K562 (cell line): ENCODE measurements around the gene OR2G2. TPM values are rescaled to one million over a fixed set of nuclear protein-coding genes. Genes with fewer than 3 reads are reported as not detected.

ENCODE experiments used
- ATAC-seq: fragments of 200-7000 bp; cut with Tn5 transposase; 3 replicates; pipeline ENCODE4 v1.9.1; 2020; ENCODE audit warnings: moderate library complexity
- BruUV-seq: library from RNA; stranded (reverse); fragments of 400-500 nt; replicated peaks from 2 replicates; lab custom pipeline; 2021; lab: Mats Ljungman, UMichigan
- CTCF ChIA-PET: fragments of 300-600 bp; formaldehyde crosslinking; extraction: SDS; loops from one replicate; lab custom pipeline; 2021; ENCODE audit warnings: low intra/inter-chr PET ratio; lab: Yijun Ruan, JAX
- POLR2A ChIA-PET: fragments of 300-600, 350-650 bp; sonication (Branson Sonifier 250); formaldehyde crosslinking; extraction: SDS; loops from one replicate; lab custom pipeline; 2021; ENCODE audit warnings: antibody characterized with exemption, inconsistent platforms; lab: Yijun Ruan, JAX
- DNase-seq, 4 experiments: peaks; one replicate each; pipeline versions ENCODE4 v3.0.0 to v3.0.0-alpha.2; 2011 to 2018; ENCODE audit warnings: low spot score in 3 of 4, mixed read lengths in 3 of 4; ENCODE audit errors: extremely low read depth in 1 of 4
- FAIRE-seq: peaks from 2 replicates; lab custom pipeline; 2011; peaks lifted over from hg19 to GRCh38; lab: Jason Lieb, UNC
- H2AFZ ChIP-seq: 2 replicates; pipeline ENCODE4 v1.6.0; 2011; ENCODE audit warnings: low read depth, low read length, control low read depth, inconsistent platforms
- H3K27ac ChIP-seq: fragments of 200-600 bp; 3 replicates; pipeline ENCODE4 v1.8.0; 2011; ENCODE audit warnings: low read depth, mild to moderate bottlenecking, control low read depth, inconsistent platforms, low read length, moderate library complexity, mixed read lengths; ENCODE audit errors: extremely low read depth
- H3K27me3 ChIP-seq, 2 experiments: fragments of 300-600 bp in 1 of 2; 2 replicates in 1 of 2; 3 replicates in 1 of 2; pipeline versions ENCODE4 v1.6.0 to v1.8.0; 2011; ENCODE audit warnings: inconsistent platforms in 2 of 2, low read length in 2 of 2, mild to moderate bottlenecking in 1 of 2, mixed read lengths in 1 of 2, moderate library complexity in 1 of 2; ENCODE audit not compliant: control insufficient read depth in 2 of 2, insufficient read depth in 2 of 2
- H3K36me3 ChIP-seq: fragments of 300-600 bp; 3 replicates; pipeline ENCODE4 v1.8.0; 2011; ENCODE audit warnings: mild to moderate bottlenecking, low read length, inconsistent platforms; ENCODE audit not compliant: control insufficient read depth, insufficient read depth
- H3K4me1 ChIP-seq, 2 experiments: fragments of 200-600 bp in 1 of 2; replicated peaks in 1 of 2; 2 replicates in 1 of 2; 3 replicates in 1 of 2; pipeline versions ENCODE4 v1.5.1 to v1.8.0; 2011; ENCODE audit warnings: inconsistent platforms in 2 of 2, low read length in 2 of 2, mild to moderate bottlenecking in 1 of 2, mixed read lengths in 1 of 2, moderate library complexity in 1 of 2; ENCODE audit not compliant: control insufficient read depth in 2 of 2, insufficient read depth in 2 of 2
- H3K4me2 ChIP-seq: 2 replicates; pipeline ENCODE4 v1.6.1; 2011; ENCODE audit warnings: low read length, control low read depth, inconsistent platforms, mixed read lengths; ENCODE audit not compliant: insufficient read depth
- H3K4me3 ChIP-seq: fragments of 200-600 bp; sonication (generic), shearing (Covaris generic); 2 replicates; pipeline ENCODE4 v1.5.1; 2016; ENCODE audit warnings: control low read depth, inconsistent platforms
- H3K79me2 ChIP-seq: fragments of 200-600 bp; 3 replicates; pipeline ENCODE4 v1.8.0; 2011; ENCODE audit warnings: low read length, inconsistent platforms; ENCODE audit not compliant: control insufficient read depth, insufficient read depth
- H3K9ac ChIP-seq, 2 experiments: 2 replicates each; pipeline versions ENCODE4 v1.6.0 to v1.6.1; 2011; ENCODE audit warnings: low read depth in 2 of 2, low read length in 2 of 2, control low read depth in 1 of 2, inconsistent platforms in 1 of 2, mild to moderate bottlenecking in 1 of 2, mixed read lengths in 1 of 2; ENCODE audit not compliant: insufficient read depth in 1 of 2
- H3K9me1 ChIP-seq: one replicate; pipeline ENCODE4 v1.6.0; 2011; ENCODE audit warnings: inconsistent platforms, mild to moderate bottlenecking, low read length, moderate library complexity; ENCODE audit not compliant: control insufficient read depth, insufficient read depth
- H3K9me3 ChIP-seq: replicated peaks from 2 replicates; pipeline ENCODE4 v1.5.1; 2011; ENCODE audit warnings: low read depth, low read length, inconsistent platforms; ENCODE audit not compliant: control insufficient read depth, insufficient read depth
- H4K20me1 ChIP-seq: replicated peaks from 2 replicates; pipeline ENCODE4 v1.6.1; 2011; ENCODE audit warnings: low read length, inconsistent platforms, mixed read lengths; ENCODE audit not compliant: control insufficient read depth, insufficient read depth
- CHCHD3 ChIP-seq: fragments of 250-450 bp; sonication (Bioruptor Pico); IDR thresholded peaks from 2 replicates; pipeline ENCODE4 v2.1.2; 2022; ENCODE audit warnings: mild to moderate bottlenecking
- ESRRA ChIP-seq: fragments of 450-650 bp; IDR thresholded peaks from 2 replicates; pipeline ENCODE4 v1.6.1; 2014; ENCODE audit warnings: low read depth, mild to moderate bottlenecking, moderate library complexity, borderline replicate concordance
- HLTF ChIP-seq: fragments of 450-650 bp; IDR thresholded peaks from 2 replicates; pipeline ENCODE4 v1.6.1; 2016
- HMG20B ChIP-seq: fragments of 250-450 bp; sonication (Bioruptor Pico); IDR thresholded peaks from 2 replicates; pipeline ENCODE4 v1.5.0; 2021; ENCODE audit warnings: mild to moderate bottlenecking
- IFI16 ChIP-seq: fragments of 250-450 bp; sonication (Bioruptor Pico); IDR thresholded peaks from 2 replicates; pipeline ENCODE4 v2.1.2; 2022; ENCODE audit warnings: mild to moderate bottlenecking, inconsistent platforms
- ILK ChIP-seq: fragments of 450-650 bp; IDR thresholded peaks from 2 replicates; pipeline ENCODE4 v1.6.1; 2016; ENCODE audit warnings: missing genetic modification characterization, low read depth, mild to moderate bottlenecking, missing compliant biosample characterization, moderate library complexity, borderline replicate concordance
- MEF2A ChIP-seq: IDR thresholded peaks from 2 replicates; pipeline ENCODE4 v1.6.1; 2011; ENCODE audit warnings: low read depth, mild to moderate bottlenecking, low read length, moderate library complexity; ENCODE audit not compliant: control insufficient read depth
- NFE2 ChIP-seq: IDR thresholded peaks from 2 replicates; pipeline ENCODE4 v1.6.1; 2014; ENCODE audit warnings: antibody characterized with exemption, low read depth
- SIX5 ChIP-seq, 2 experiments: IDR thresholded peaks; 2 replicates each; pipeline ENCODE4 v1.6.1; 2011; ENCODE audit warnings: low read length in 2 of 2, borderline replicate concordance in 1 of 2, low read depth in 1 of 2, mild to moderate bottlenecking in 1 of 2, moderate library complexity in 1 of 2; ENCODE audit not compliant: insufficient read depth in 1 of 2
- ZBTB1 ChIP-seq: sonication (generic); formaldehyde crosslinking; IDR thresholded peaks from 2 replicates; pipeline ENCODE4 v1.8.1; 2023; ENCODE audit warnings: missing genetic modification reagents, low read depth, mild to moderate bottlenecking, borderline replicate concordance
- ZFX ChIP-seq: sonication (generic); formaldehyde crosslinking; IDR thresholded peaks from 2 replicates; pipeline ENCODE4 v1.8.0; 2022; ENCODE audit warnings: mild to moderate bottlenecking, missing genetic modification reagents, moderate library complexity
- ZNF175 ChIP-seq: fragments of 200-800 bp; sonication (Bioruptor generic); IDR thresholded peaks from 2 replicates; pipeline ENCODE4 v1.6.1; 2016; ENCODE audit warnings: low read depth, mild to moderate bottlenecking, missing genetic modification characterization, missing compliant biosample characterization
- ZNF764 ChIP-seq: fragments of 250-450 bp; sonication (Bioruptor Pico); IDR thresholded peaks from 2 replicates; pipeline ENCODE4 v1.4.0; 2020; ENCODE audit warnings: low read depth, mild to moderate bottlenecking, moderate library complexity
- WGBS: fragments of 100-300 bp; shearing (Covaris generic); methylation state at CpG from one replicate; pipeline ENCODE4 v1.1.6; 2016; ENCODE audit warnings: low coverage, mixed read lengths; ENCODE audit not compliant: insufficient coverage; ENCODE audit errors: missing lambda C conversion rate; 5-methylcytosine and 5-hydroxymethylcytosine counted together
- in situ Hi-C: fragments of 300-500 bp; cut with MboI; formaldehyde crosslinking; loops from 4 replicates; pipeline ENCODE4 v1.15.0; 2018; ENCODE audit warnings: inconsistent platforms, mixed read lengths
- intact Hi-C: fragments of 100-400 bp; cut with micrococcal nuclease; formaldehyde crosslinking; loops from 2 replicates; pipeline ENCODE4 v1.14.2; 2022
- polyA plus RNA-seq, 8 experiments: library from polyadenylated mRNA; depleted of rRNA in 4 of 8; stranded (reverse) in 5 of 8; unstranded in 3 of 8; fragments of >200 nt; fragmentation: Nextera tagmentation in 2 of 8; fragmentation: Illumina TruSeq in 1 of 8; extraction: Ambion mirVana in 2 of 8; extraction: Trizol in 1 of 8; gene quantifications; 2 replicates each; pipeline versions ENCODE4 v1.2.1 to v1.2.3, GENCODE V29; 2011 to 2014; ENCODE audit warnings: inconsistent platforms in 1 of 8, missing spikeins in 1 of 8
- total RNA-seq, 7 experiments: library from RNA; depleted of rRNA in 6 of 7; stranded (reverse); fragments of >200 nt in 6 of 7; fragmentation: Illumina TruSeq in 2 of 7; extraction: Trizol in 2 of 7; gene quantifications; 2 replicates each; pipeline versions ENCODE4 v1.2.1 to v1.2.3, GENCODE V29; 2011 to 2021; ENCODE audit warnings: low replicate concordance in 1 of 7
- TF ChIP-seq, protein P1 (sequence below): sonication (generic); formaldehyde crosslinking; IDR thresholded peaks from 2 replicates; pipeline ENCODE4 v1.8.0; 2022; ENCODE audit warnings: mild to moderate bottlenecking, missing genetic modification reagents
- TF ChIP-seq, protein P2 (sequence below): sonication (generic); formaldehyde crosslinking; IDR thresholded peaks from 2 replicates; pipeline ENCODE4 v1.8.0; 2022; ENCODE audit warnings: mild to moderate bottlenecking, low read depth, missing genetic modification reagents
- TF ChIP-seq, protein P3 (sequence below): IDR thresholded peaks from 3 replicates; pipeline ENCODE4 v1.6.1; 2011; ENCODE audit warnings: borderline replicate concordance, mild to moderate bottlenecking; ENCODE audit not compliant: insufficient read length, insufficient read depth

The OR2G2 gene
- total and polyA plus RNA-seq, 9 of the 15 experiments (the other 6 are each of a cell fraction or from before 2014, with no cell fraction given): not detected

DNA sequence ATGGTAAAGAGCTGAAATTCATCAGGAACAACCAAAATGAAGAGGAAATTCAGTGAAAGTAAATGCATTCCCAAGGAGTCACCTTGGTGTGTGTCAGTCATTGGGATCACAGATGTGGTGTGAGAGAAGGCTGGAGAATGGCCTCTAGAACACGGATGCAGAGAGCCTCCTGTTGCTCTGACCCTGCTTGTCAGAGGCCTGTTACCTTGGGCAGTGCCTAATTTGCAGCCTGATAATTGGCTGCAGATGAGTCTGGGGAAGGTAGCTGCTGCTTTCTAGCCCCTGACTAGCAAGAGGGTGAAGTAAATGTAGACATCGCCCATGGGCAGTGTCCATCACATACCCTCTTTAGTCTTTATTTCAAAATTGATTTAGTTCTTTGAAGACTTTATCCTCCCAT, 35.9 kb upstream of the OR2G2 start:
- no peak overlapping the region for H3K9ac ChIP-seq
- POLR2A ChIA-PET: no interaction called here
- H3K9me1 ChIP-seq: no peaks in the 10 kb centered on the region
- no peak overlapping the region for H3K4me2 ChIP-seq
- BruUV-seq: no TSS peak
- DNase-seq (no peak), FAIRE-seq (no peak)
- H3K27ac ChIP-seq: no peak overlapping the region
- no peaks in the 10 kb centered on the region for H4K20me1 ChIP-seq
- H3K4me1 ChIP-seq: peaks cover 2 to 8% of the 10 kb centered on the region in 2 experiments; a peak in 2 of 5 replicates
- H2AFZ ChIP-seq: no peak overlapping the region
- TF ChIP-seq, protein P1, sequence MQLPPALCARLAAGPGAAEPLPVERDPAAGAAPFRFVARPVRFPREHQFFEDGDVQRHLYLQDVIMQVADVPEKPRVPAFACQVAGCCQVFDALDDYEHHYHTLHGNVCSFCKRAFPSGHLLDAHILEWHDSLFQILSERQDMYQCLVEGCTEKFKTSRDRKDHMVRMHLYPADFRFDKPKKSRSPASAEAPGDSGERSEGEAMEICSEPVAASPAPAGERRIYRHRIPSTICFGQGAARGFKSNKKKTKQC: no peak
- TF ChIP-seq HMG20B (no peak), IFI16 (CRISPR knock-in tag) (no peak), HLTF (no peak), MEF2A (no peak), CHCHD3 (CRISPR knock-in tag) (no peak), ZNF764 (no peak), ZBTB1 (CRISPR knock-in tag) (no peak), ESRRA (no peak), ZFX (no peak), SIX5 (IDR thresholded peaks at IDR 0.05; ENCODE audit: borderline replicate concordance in 1 of 2, insufficient read depth in 1 of 2, low read depth in 1 of 2, low read length in 2 of 2) (no peak), ILK (tag) (no peak), NFE2 (no peak), ZNF175 (no peak)
- TF ChIP-seq, protein P2, sequence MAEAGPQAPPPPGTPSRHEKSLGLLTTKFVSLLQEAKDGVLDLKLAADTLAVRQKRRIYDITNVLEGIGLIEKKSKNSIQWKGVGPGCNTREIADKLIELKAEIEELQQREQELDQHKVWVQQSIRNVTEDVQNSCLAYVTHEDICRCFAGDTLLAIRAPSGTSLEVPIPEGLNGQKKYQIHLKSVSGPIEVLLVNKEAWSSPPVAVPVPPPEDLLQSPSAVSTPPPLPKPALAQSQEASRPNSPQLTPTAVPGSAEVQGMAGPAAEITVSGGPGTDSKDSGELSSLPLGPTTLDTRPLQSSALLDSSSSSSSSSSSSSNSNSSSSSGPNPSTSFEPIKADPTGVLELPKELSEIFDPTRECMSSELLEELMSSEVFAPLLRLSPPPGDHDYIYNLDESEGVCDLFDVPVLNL: no peak
- TF ChIP-seq, protein P3, sequence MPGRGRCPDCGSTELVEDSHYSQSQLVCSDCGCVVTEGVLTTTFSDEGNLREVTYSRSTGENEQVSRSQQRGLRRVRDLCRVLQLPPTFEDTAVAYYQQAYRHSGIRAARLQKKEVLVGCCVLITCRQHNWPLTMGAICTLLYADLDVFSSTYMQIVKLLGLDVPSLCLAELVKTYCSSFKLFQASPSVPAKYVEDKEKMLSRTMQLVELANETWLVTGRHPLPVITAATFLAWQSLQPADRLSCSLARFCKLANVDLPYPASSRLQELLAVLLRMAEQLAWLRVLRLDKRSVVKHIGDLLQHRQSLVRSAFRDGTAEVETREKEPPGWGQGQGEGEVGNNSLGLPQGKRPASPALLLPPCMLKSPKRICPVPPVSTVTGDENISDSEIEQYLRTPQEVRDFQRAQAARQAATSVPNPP: no peak
- TF ChIP-seq, all 486 proteins: peak for 0
- CTCF ChIA-PET: no interaction called here
- Histone ChIP-seq H3K4me3 (no peak overlapping the region), H3K27me3 (peaks cover 0 to 4% of the 10 kb centered on the region in 2 experiments; a peak in 1 of 5 replicates), H3K36me3 (no peaks in the 10 kb centered on the region), H3K79me2 (no peaks in the 10 kb centered on the region), H3K9me3 (no peaks in the 10 kb centered on the region)
- ATAC-seq: no peak
- 0% methylated on average over 2 of the region's 2 CpGs for WGBS
- in situ Hi-C loops: no loop called here
- intact Hi-C loops: no loop called here
